DOHH2 (cell line): Measurements from ENCODE around the gene ARID3A.

Experiments used
- H3F3A ChIP-seq: fragments of 200-600 bp; sonication (generic), shearing (Covaris generic); 2 replicates; pipeline ENCODE4 v1.6.0; 2016; ENCODE audit warnings: antibody characterized with exemption, mild to moderate bottlenecking; ENCODE audit not compliant: control insufficient read depth, insufficient read depth
- H3K27ac ChIP-seq: fragments of 200-600 bp; sonication (generic); 2 replicates; pipeline ENCODE4 v1.5.1; 2014; ENCODE audit warnings: low read depth, mild to moderate bottlenecking, low read length, moderate library complexity
- H3K27me3 ChIP-seq: fragments of 200-600 bp; sonication (generic); 2 replicates; pipeline ENCODE4 v1.6.1; 2014; ENCODE audit warnings: mild to moderate bottlenecking, low read length, mixed read lengths; ENCODE audit not compliant: control insufficient read depth
- H3K36me3 ChIP-seq: fragments of 200-600 bp; sonication (generic); 2 replicates; pipeline ENCODE4 v1.6.1; 2014; ENCODE audit warnings: mild to moderate bottlenecking, low read length, moderate library complexity, mixed read lengths; ENCODE audit not compliant: control insufficient read depth
- H3K4me1 ChIP-seq: fragments of 200-600 bp; sonication (generic); 2 replicates; pipeline ENCODE4 v1.6.1; 2014; ENCODE audit warnings: mild to moderate bottlenecking, low read length, mixed read lengths; ENCODE audit not compliant: control insufficient read depth
- H3K4me2 ChIP-seq: fragments of 200-600 bp; sonication (generic); 2 replicates; pipeline ENCODE4 v1.6.0; 2014; ENCODE audit warnings: mild to moderate bottlenecking, low read length, moderate library complexity
- H3K4me3 ChIP-seq: fragments of 200-600 bp; sonication (generic); 2 replicates; pipeline ENCODE4 v1.5.1; 2014; ENCODE audit warnings: mild to moderate bottlenecking, low read length, mixed read lengths
- H3K79me2 ChIP-seq: fragments of 200-600 bp; sonication (generic); 2 replicates; pipeline ENCODE4 v1.6.1; 2014; ENCODE audit warnings: mild to moderate bottlenecking, low read length, mixed read lengths; ENCODE audit not compliant: control insufficient read depth
- H3K9me2 ChIP-seq: fragments of 200-600 bp; sonication (generic); replicated peaks from 2 replicates; pipeline ENCODE4 v1.6.1; 2014; ENCODE audit warnings: mild to moderate bottlenecking, low read length, mixed read lengths; ENCODE audit not compliant: control insufficient read depth
- H3K9me3 ChIP-seq: fragments of 200-600 bp; sonication (generic); 2 replicates; pipeline ENCODE4 v1.6.1; 2014; ENCODE audit warnings: antibody characterized with exemption, low read length, mixed read lengths; ENCODE audit not compliant: control insufficient read depth, insufficient read depth
- H4K20me1 ChIP-seq: fragments of 200-600 bp; sonication (generic); 2 replicates; pipeline ENCODE4 v1.6.0; 2014; ENCODE audit warnings: low read depth, mild to moderate bottlenecking, antibody characterized with exemption, low read length, moderate library complexity; ENCODE audit not compliant: control insufficient read depth, insufficient read depth
- EZH2phosphoT487 ChIP-seq: fragments of 200-600 bp; sonication (generic); IDR thresholded peaks from 2 replicates; pipeline ENCODE4 v1.6.1; 2017; ENCODE audit warnings: borderline replicate concordance, mild to moderate bottlenecking, antibody characterized with exemption, low read length, moderate library complexity, mixed read lengths
- TF ChIP-seq, protein P1 (sequence below): fragments of 200-600 bp; sonication (generic); IDR thresholded peaks from one replicate; pipeline ENCODE4 v1.5.1; 2014; ENCODE audit warnings: antibody characterized with exemption, mild to moderate bottlenecking, low read depth, low read length; ENCODE audit not compliant: poor library complexity, severe bottlenecking

Gene ARID3A

DNA sequence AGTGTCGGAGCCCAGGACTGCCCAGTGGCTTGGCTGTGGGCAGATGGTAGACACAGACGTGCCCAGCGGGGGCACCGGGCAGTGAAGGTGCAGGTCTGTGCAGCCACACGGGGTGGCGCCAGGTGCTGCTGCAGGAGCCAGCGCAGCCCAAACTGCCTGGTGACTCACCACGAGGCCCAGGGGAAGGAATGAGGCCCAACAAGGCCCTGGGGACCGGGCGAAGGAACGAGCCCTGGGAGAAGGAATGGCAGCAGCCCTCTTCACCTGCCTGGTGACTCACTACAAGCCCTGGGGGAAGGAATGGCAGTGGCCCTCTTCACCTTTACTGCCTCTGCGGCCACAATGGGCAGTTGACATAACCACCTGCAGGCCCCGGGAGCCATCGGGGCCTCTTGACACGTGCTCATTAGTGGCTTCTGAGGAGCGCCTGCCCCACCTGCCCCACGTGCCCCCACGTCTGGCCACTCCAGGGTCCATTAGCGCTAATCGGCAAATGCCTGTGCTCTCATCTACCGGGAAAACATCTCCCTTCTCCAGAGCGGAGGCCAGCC is 42.1 kb upstream of the ARID3A start:
- Histone ChIP-seq H3K27me3 (no peaks in the 10 kb centered on the region), H3K9me3 (no peaks in the 10 kb centered on the region), H3K27ac (no peak overlapping the region), H3K36me3 (peaks cover 5% of the 10 kb centered on the region; the same call in 1 of the 2 replicates), H3K4me2 (no peak overlapping the region), H3K79me2 (no peaks in the 10 kb centered on the region), H3K9me2 (no peaks in the 10 kb centered on the region), H4K20me1 (no peaks in the 10 kb centered on the region), H3K4me1 (peaks cover 3% of the 10 kb centered on the region), H3K4me3 (no peak overlapping the region), H3F3A (no peaks in the 10 kb centered on the region)
- TF ChIP-seq EZH2phosphoT487: no peak
- TF ChIP-seq, protein P1, sequence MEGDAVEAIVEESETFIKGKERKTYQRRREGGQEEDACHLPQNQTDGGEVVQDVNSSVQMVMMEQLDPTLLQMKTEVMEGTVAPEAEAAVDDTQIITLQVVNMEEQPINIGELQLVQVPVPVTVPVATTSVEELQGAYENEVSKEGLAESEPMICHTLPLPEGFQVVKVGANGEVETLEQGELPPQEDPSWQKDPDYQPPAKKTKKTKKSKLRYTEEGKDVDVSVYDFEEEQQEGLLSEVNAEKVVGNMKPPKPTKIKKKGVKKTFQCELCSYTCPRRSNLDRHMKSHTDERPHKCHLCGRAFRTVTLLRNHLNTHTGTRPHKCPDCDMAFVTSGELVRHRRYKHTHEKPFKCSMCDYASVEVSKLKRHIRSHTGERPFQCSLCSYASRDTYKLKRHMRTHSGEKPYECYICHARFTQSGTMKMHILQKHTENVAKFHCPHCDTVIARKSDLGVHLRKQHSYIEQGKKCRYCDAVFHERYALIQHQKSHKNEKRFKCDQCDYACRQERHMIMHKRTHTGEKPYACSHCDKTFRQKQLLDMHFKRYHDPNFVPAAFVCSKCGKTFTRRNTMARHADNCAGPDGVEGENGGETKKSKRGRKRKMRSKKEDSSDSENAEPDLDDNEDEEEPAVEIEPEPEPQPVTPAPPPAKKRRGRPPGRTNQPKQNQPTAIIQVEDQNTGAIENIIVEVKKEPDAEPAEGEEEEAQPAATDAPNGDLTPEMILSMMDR: no peak

DNA sequence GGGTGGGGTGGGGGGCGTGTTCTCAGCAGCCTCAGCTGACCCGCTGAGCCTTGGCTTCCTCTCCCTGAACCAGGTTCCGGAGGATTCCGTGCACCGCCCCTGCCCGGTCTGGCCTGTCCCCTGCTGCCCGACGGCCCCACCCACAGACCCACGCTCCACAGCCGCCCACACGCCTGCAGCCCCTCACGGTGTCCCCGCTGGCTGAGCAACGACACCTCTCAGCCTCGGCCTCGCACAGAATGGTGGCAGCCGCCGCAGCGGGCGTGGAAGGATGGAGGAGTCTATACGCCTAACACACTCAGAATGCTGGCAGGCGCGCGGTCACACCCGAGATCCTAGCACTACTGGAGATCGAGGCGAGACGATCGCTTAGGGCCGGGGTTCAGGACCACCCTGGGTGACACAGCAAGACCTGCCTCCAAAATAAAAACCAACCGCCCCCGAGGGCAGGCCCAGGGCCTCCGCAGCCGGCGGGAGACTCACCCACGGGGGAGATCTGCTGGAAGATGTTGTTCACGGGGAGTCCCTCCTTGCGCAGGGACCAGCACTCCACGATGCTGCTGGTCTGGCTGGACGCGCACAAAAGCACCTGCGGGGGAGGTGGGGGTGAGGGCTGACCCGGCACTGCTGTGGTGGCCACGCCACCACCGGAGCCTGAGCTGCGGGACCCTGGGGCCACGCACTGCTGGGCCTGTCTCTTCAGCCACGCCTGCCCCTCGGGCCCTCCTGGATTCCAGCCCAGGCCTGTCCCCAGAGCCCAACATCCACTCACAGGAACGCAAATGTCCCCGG is 41.2 kb upstream of the ARID3A start:
- Histone ChIP-seq H3K9me3 (no peaks in the 10 kb centered on the region), H3K36me3 (peaks cover 11% of the 10 kb centered on the region), H3K79me2 (no peaks in the 10 kb centered on the region), H3K9me2 (no peaks in the 10 kb centered on the region), H3F3A (no peaks in the 10 kb centered on the region), H3K4me3 (no peak overlapping the region), H3K4me2 (no peak overlapping the region), H3K27me3 (no peaks in the 10 kb centered on the region), H3K4me1 (peaks cover 5% of the 10 kb centered on the region), H3K27ac (no peak overlapping the region), H4K20me1 (no peaks in the 10 kb centered on the region)
- TF ChIP-seq, protein P1: no peak
- no peak for TF ChIP-seq EZH2phosphoT487

DNA sequence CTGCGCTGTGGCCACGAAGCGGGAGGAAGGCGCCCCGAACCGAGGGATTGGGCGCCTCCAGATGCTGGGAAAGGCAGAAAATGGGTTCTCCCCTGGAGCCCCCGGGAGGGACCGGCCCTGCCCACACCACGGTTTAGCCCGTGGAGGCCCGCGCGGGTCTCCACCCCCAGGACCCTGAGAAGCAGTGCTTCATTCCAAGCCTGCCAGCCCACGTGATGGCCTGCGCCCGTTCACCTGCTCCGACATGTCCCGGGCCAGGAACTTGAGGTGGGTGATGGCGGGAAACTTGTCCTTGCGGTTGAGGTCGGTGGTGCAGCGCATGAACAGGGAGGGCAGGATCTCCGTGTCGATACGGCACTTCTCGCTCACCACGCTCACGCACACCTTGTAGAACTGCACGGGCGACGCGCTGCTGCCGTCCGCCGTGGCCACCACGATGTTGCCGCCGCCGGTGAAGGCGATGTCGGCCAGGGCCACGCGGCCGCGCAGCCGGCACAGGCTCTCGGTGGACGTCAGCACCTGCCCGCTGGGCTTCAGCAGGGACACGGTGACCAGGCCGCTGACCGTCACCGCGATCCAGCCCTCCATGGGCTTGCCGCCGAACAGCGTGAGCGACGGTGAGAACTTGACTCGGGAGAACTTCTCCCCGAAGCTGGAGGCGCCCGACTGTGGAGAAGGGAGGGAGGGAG is 40.2 kb upstream of the ARID3A start:
- Histone ChIP-seq H3K27ac (no peak overlapping the region), H3K79me2 (no peaks in the 10 kb centered on the region; the same call in 1 of the 2 replicates), H3K4me3 (no peak overlapping the region), H3F3A (no peaks in the 10 kb centered on the region), H3K4me2 (no peak overlapping the region), H3K9me2 (no peaks in the 10 kb centered on the region), H3K36me3 (peaks cover 16% of the 10 kb centered on the region), H3K9me3 (no peaks in the 10 kb centered on the region), H3K4me1 (peaks cover 5% of the 10 kb centered on the region), H4K20me1 (no peaks in the 10 kb centered on the region), H3K27me3 (no peaks in the 10 kb centered on the region)
- TF ChIP-seq, protein P1: no peak
- no peak for TF ChIP-seq EZH2phosphoT487
